ENCODE results near the gene HSD3B7. TPM values are rescaled to one million over a fixed set of nuclear protein-coding genes. Genes with fewer than 3 reads are reported as not detected.
"Not testable (repeated sequence)": the region's sequence is repeated elsewhere in the genome, so short reads cannot be mapped to it uniquely, and the experiment has no call there.

The HSD3B7 gene
- total RNA-seq, 1 experiment from 2014 or later: 0.95 TPM

- Histone ChIP-seq H3K27me3 (replicated peaks; ENCODE audit: insufficient read depth, low read depth, low read length, poor library complexity) (peaks cover 23% of the 10 kb centered on the region), H3K9me3 (ENCODE audit: low read depth, low read length, poor library complexity, severe bottlenecking) (no peaks in the 10 kb centered on the region), H3K36me3 (ENCODE audit: insufficient read depth, low read length, poor library complexity, severe bottlenecking) (no peaks in the 10 kb centered on the region), H3K4me3 (ENCODE audit: low read depth, low read length, poor library complexity, severe bottlenecking) (peak within 1 kb of the TSS; percentile 31), H3K4me1 (ENCODE audit: insufficient read depth, low read length, poor library complexity, severe bottlenecking) (no peaks in the 10 kb centered on the region), H3K27ac (ENCODE audit: low read depth, low read length, poor library complexity, severe bottlenecking) (no peak within 1 kb of the TSS)
- ChIA-PET CTCF (no interaction called here), POLR2A (ENCODE audit: low non-redundant PET) (no interaction called here)
- DNase-seq (ENCODE audit: low spot score): peak; percentile 35
- TF ChIP-seq CTCF (conservative IDR thresholded peaks at IDR 0.05; ENCODE audit: low read depth, low read length): no peak
- no peak for TF ChIP-seq EZH2 (IDR thresholded peaks at IDR 0.05; ENCODE audit: borderline replicate concordance, low read depth, low read length, poor library complexity, severe bottlenecking)
- no TSS peak for BruUV-seq (replicated peaks)
- intact Hi-C loops (cut with micrococcal nuclease; ENCODE audit: unreplicated experiment): no loop called here
Measured at GRCh38 chr16:31010585-31011325, 25.7 kb downstream of the HSD3B7 start, which contains the start of gene STX1B. TSS of gene STX1B (minus strand) at chr16:31010638. CDS start at chr16:31010396, 242 bp downstream.

- H3K4me1 ChIP-seq (ENCODE audit: insufficient read depth, low read length, poor library complexity, severe bottlenecking); intact Hi-C loops (cut with micrococcal nuclease; ENCODE audit: unreplicated experiment); BruUV-seq (replicated peaks); H3K9me3 ChIP-seq (ENCODE audit: low read depth, low read length, poor library complexity, severe bottlenecking); POLR2A ChIA-PET (ENCODE audit: low non-redundant PET); H3K27ac ChIP-seq (ENCODE audit: low read depth, low read length, poor library complexity, severe bottlenecking); CTCF ChIA-PET; DNase-seq (ENCODE audit: low spot score); H3K36me3 ChIP-seq (ENCODE audit: insufficient read depth, low read length, poor library complexity, severe bottlenecking); H3K4me3 ChIP-seq (ENCODE audit: low read depth, low read length, poor library complexity, severe bottlenecking): not testable (repeated sequence)
- peaks cover 23% of the 10 kb centered on the region for H3K27me3 ChIP-seq (replicated peaks; ENCODE audit: insufficient read depth, low read depth, low read length, poor library complexity)
Measured at GRCh38 chr16:31011815-31012214, 26.8 kb downstream of the HSD3B7 start.

GRCh38 chr16:31013292-31013691 is 28.3 kb downstream of the HSD3B7 start:
- DNase-seq (ENCODE audit: low spot score); CTCF ChIA-PET; H3K36me3 ChIP-seq (ENCODE audit: insufficient read depth, low read length, poor library complexity, severe bottlenecking); H3K27ac ChIP-seq (ENCODE audit: low read depth, low read length, poor library complexity, severe bottlenecking); intact Hi-C loops (cut with micrococcal nuclease; ENCODE audit: unreplicated experiment); H3K4me1 ChIP-seq (ENCODE audit: insufficient read depth, low read length, poor library complexity, severe bottlenecking); H3K9me3 ChIP-seq (ENCODE audit: low read depth, low read length, poor library complexity, severe bottlenecking); BruUV-seq (replicated peaks); POLR2A ChIA-PET (ENCODE audit: low non-redundant PET); H3K4me3 ChIP-seq (ENCODE audit: low read depth, low read length, poor library complexity, severe bottlenecking): not testable (repeated sequence)
- H3K27me3 ChIP-seq (replicated peaks; ENCODE audit: insufficient read depth, low read depth, low read length, poor library complexity): peaks cover 23% of the 10 kb centered on the region

- H3K4me3 ChIP-seq (ENCODE audit: low read depth, low read length, poor library complexity, severe bottlenecking): no peak overlapping the region
- TF ChIP-seq CTCF (conservative IDR thresholded peaks at IDR 0.05; ENCODE audit: low read depth, low read length) (no peak), EZH2 (IDR thresholded peaks at IDR 0.05; ENCODE audit: borderline replicate concordance, low read depth, low read length, poor library complexity, severe bottlenecking) (no peak)
- H3K9me3 ChIP-seq (ENCODE audit: low read depth, low read length, poor library complexity, severe bottlenecking): no peaks in the 10 kb centered on the region
- ChIA-PET POLR2A (ENCODE audit: low non-redundant PET) (interaction anchor here (0.6 kb wide), 1 partner anchor 208 kb away, joined by 8 read pairs; no protein-coding TSS in a partner anchor), CTCF (no interaction called here)
- H3K36me3 ChIP-seq (ENCODE audit: insufficient read depth, low read length, poor library complexity, severe bottlenecking): no peaks in the 10 kb centered on the region
- BruUV-seq (replicated peaks): no TSS peak
- no peaks in the 10 kb centered on the region for H3K4me1 ChIP-seq (ENCODE audit: insufficient read depth, low read length, poor library complexity, severe bottlenecking)
- intact Hi-C loops (cut with micrococcal nuclease; ENCODE audit: unreplicated experiment): no loop called here
- H3K27me3 ChIP-seq (replicated peaks; ENCODE audit: insufficient read depth, low read depth, low read length, poor library complexity): peaks cover 12% of the 10 kb centered on the region
- no peak overlapping the region for H3K27ac ChIP-seq (ENCODE audit: low read depth, low read length, poor library complexity, severe bottlenecking)
- DNase-seq (ENCODE audit: low spot score): no peak
Measured at GRCh38 chr16:31016018-31016417, 31.0 kb downstream of the HSD3B7 start.

GRCh38 chr16:31017756-31018155 is 32.7 kb downstream of the HSD3B7 start:
- H3K36me3 ChIP-seq (ENCODE audit: insufficient read depth, low read length, poor library complexity, severe bottlenecking); intact Hi-C loops (cut with micrococcal nuclease; ENCODE audit: unreplicated experiment); DNase-seq (ENCODE audit: low spot score); POLR2A ChIA-PET (ENCODE audit: low non-redundant PET); H3K27me3 ChIP-seq (replicated peaks; ENCODE audit: insufficient read depth, low read depth, low read length, poor library complexity); H3K27ac ChIP-seq (ENCODE audit: low read depth, low read length, poor library complexity, severe bottlenecking); CTCF ChIA-PET; H3K4me3 ChIP-seq (ENCODE audit: low read depth, low read length, poor library complexity, severe bottlenecking); H3K4me1 ChIP-seq (ENCODE audit: insufficient read depth, low read length, poor library complexity, severe bottlenecking); BruUV-seq (replicated peaks); H3K9me3 ChIP-seq (ENCODE audit: low read depth, low read length, poor library complexity, severe bottlenecking): not testable (repeated sequence)
